IMR-90 (cell line): ENCODE results near the gene OLFML3.

Experiments
- CEBPB ChIP-seq: IDR thresholded peaks from 2 replicates; pipeline ENCODE4 v1.6.1; 2012; ENCODE audit warnings: low read depth, low read length, improper control_type of control experiment
- MXI1 ChIP-seq: IDR thresholded peaks from 2 replicates; pipeline ENCODE4 v1.6.1; 2012; ENCODE audit warnings: low read depth, mild to moderate bottlenecking, low read length, moderate library complexity, borderline replicate concordance
- POLR2A ChIP-seq: IDR thresholded peaks from 2 replicates; pipeline ENCODE4 v1.6.1; 2012; ENCODE audit warnings: mild to moderate bottlenecking, low read depth, low read length
- RAD21 ChIP-seq: IDR thresholded peaks from 2 replicates; pipeline ENCODE4 v1.6.1; 2012; ENCODE audit warnings: low read length, improper control_type of control experiment
- RFX5 ChIP-seq: IDR thresholded peaks from 2 replicates; pipeline ENCODE4 v1.8.0; 2012; ENCODE audit warnings: low read depth, mild to moderate bottlenecking, low read length, moderate library complexity
- SMC3 ChIP-seq: fragments of 150-350 bp; IDR thresholded peaks from 2 replicates; pipeline ENCODE4 v1.6.1; 2016; ENCODE audit warnings: low read depth, mild to moderate bottlenecking, antibody characterized with exemption, low read length, moderate library complexity
- TF ChIP-seq, protein P1 (sequence below): conservative IDR thresholded peaks from 2 replicates; pipeline ENCODE4 v1.5.1; 2012; ENCODE audit warnings: mild to moderate bottlenecking, low read depth, low read length, improper control_type of control experiment
- TF ChIP-seq, protein P2 (sequence below): fragments of 150-350 bp; IDR thresholded peaks from 2 replicates; pipeline ENCODE4 v1.6.1; 2016; ENCODE audit warnings: low read depth, mild to moderate bottlenecking, low read length, moderate library complexity, borderline replicate concordance

DNA sequence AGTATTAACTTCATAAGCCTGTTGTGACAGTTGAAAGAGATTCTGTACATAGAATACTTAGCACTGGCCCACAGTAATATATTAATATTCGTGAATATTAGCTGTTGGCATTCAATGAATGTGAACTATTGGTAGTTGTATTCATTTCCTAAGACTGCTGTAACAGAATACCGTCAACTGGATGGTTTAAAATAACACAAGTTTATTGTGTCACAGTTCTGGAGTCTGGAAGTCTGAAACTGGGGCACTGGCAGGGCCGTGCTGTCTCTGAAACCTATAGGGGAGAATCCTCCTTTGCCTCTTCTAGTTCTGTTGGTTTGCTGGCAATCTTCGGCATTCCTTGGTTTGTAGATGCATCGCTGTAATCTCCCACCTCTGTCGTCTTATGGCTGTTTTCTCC, 47.5 kb downstream of the OLFML3 start:
- TF ChIP-seq, protein P1, sequence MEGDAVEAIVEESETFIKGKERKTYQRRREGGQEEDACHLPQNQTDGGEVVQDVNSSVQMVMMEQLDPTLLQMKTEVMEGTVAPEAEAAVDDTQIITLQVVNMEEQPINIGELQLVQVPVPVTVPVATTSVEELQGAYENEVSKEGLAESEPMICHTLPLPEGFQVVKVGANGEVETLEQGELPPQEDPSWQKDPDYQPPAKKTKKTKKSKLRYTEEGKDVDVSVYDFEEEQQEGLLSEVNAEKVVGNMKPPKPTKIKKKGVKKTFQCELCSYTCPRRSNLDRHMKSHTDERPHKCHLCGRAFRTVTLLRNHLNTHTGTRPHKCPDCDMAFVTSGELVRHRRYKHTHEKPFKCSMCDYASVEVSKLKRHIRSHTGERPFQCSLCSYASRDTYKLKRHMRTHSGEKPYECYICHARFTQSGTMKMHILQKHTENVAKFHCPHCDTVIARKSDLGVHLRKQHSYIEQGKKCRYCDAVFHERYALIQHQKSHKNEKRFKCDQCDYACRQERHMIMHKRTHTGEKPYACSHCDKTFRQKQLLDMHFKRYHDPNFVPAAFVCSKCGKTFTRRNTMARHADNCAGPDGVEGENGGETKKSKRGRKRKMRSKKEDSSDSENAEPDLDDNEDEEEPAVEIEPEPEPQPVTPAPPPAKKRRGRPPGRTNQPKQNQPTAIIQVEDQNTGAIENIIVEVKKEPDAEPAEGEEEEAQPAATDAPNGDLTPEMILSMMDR = no peak
- TF ChIP-seq MXI1 = no peak
- TF ChIP-seq POLR2A = no peak
- TF ChIP-seq SMC3 = no peak
- TF ChIP-seq, protein P2, sequence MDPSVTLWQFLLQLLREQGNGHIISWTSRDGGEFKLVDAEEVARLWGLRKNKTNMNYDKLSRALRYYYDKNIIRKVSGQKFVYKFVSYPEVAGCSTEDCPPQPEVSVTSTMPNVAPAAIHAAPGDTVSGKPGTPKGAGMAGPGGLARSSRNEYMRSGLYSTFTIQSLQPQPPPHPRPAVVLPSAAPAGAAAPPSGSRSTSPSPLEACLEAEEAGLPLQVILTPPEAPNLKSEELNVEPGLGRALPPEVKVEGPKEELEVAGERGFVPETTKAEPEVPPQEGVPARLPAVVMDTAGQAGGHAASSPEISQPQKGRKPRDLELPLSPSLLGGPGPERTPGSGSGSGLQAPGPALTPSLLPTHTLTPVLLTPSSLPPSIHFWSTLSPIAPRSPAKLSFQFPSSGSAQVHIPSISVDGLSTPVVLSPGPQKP = no peak
- TF ChIP-seq RFX5 = no peak
- no peak for TF ChIP-seq CEBPB
- no peak for TF ChIP-seq RAD21
